ENCODE measurements around the gene UACA.

- no peak for TF ChIP-seq POLR2A (IDR thresholded peaks at IDR 0.05)
- TF ChIP-seq, protein P1, sequence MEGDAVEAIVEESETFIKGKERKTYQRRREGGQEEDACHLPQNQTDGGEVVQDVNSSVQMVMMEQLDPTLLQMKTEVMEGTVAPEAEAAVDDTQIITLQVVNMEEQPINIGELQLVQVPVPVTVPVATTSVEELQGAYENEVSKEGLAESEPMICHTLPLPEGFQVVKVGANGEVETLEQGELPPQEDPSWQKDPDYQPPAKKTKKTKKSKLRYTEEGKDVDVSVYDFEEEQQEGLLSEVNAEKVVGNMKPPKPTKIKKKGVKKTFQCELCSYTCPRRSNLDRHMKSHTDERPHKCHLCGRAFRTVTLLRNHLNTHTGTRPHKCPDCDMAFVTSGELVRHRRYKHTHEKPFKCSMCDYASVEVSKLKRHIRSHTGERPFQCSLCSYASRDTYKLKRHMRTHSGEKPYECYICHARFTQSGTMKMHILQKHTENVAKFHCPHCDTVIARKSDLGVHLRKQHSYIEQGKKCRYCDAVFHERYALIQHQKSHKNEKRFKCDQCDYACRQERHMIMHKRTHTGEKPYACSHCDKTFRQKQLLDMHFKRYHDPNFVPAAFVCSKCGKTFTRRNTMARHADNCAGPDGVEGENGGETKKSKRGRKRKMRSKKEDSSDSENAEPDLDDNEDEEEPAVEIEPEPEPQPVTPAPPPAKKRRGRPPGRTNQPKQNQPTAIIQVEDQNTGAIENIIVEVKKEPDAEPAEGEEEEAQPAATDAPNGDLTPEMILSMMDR (IDR thresholded peaks at IDR 0.05) = no peak
Observed at GRCh38 chr15:70665599-70665998, 97.8 kb downstream of the UACA start.

Measured in body of pancreas (tissue), 4 donors.